Measurements from ENCODE around the gene RMDN2. TPM values are rescaled to one million over a fixed set of nuclear protein-coding genes. Genes with fewer than 3 reads are reported as not detected.

RMDN2 gene
- total and polyA plus RNA-seq, 3 experiments from 2014 or later: 4.1 to 6.3 (median 4.2) TPM

DNA sequence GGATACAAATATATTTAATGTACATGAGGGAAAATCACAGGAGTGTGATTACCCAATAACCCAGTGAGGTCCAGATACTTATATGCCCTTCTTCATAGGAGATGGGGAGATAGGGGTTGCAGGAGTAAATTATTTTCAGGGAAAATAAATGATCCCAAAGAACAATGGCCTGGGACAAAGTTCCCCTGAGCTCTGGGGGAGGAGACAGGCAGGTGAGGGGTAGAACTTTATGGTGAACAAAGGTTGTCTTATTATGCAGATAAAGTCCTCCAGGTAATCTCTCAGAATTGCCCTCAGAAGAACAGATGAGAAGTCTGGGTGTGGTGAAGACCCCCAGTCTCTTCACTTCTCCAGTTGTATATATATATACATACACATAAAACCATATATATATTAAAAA is 22.1 kb upstream of the RMDN2 start:
- no peaks in the 10 kb centered on the region for H3K27me3 ChIP-seq (ENCODE audit: insufficient read depth, low read length, poor library complexity, severe bottlenecking)
- no peaks in the 10 kb centered on the region for H3K36me3 ChIP-seq (ENCODE audit: insufficient read depth, low read length)
- Mint-ChIP-seq H3K4me1 (no peaks in the 10 kb centered on the region), H3K27ac (no peak overlapping the region), H3K9me3 (peaks cover 0 to 5% (median 4%) of the 10 kb centered on the region in 5 donors), H3K27me3 (peaks cover 6 to 37% of the 10 kb centered on the region in 2 donors), H3K36me3 (no peaks in the 10 kb centered on the region), H3K4me3 (no peak overlapping the region)
- no peak overlapping the region for H3K27ac ChIP-seq (ENCODE audit: low read depth, low read length)
- no peaks in the 10 kb centered on the region for H3K9me3 ChIP-seq (ENCODE audit: low read length)
- CTCF ChIA-PET: no interaction called here
- POLR2A ChIA-PET: no interaction called here
- H3K4me3 ChIP-seq (ENCODE audit: low read length): no peak overlapping the region
- H3K4me1 ChIP-seq (ENCODE audit: insufficient read depth, low read length): no peaks in the 10 kb centered on the region
- no peak for DNase-seq

DNA sequence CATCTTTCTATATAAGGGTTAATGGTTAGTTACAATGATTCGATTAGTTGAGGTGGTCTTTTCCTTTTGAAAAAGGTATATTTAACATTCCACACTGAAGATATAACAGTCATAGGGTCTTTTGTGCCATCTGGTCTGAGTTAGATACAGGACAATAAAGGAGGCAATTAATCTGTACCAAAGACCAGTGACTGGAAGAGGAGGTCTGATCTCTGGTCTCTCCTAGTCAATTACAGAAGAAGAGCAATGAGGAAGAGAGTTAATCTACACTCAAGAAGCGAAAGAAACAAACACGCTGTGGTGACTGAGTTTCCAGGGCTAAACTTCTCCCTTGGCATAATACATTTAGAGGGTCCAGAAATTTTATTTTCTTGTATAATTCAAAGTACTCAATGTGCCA is 20.7 kb upstream of the RMDN2 start:
- Histone ChIP-seq H3K27ac (ENCODE audit: low read depth, low read length) (no peak overlapping the region), H3K4me3 (ENCODE audit: low read length) (no peak overlapping the region), H3K27me3 (ENCODE audit: insufficient read depth, low read length, poor library complexity, severe bottlenecking) (no peaks in the 10 kb centered on the region), H3K9me3 (ENCODE audit: low read length) (no peaks in the 10 kb centered on the region), H3K36me3 (ENCODE audit: insufficient read depth, low read length) (no peaks in the 10 kb centered on the region), H3K4me1 (ENCODE audit: insufficient read depth, low read length) (no peaks in the 10 kb centered on the region)
- Mint-ChIP-seq H3K4me1 (no peaks in the 10 kb centered on the region), H3K4me3 (no peak overlapping the region), H3K27me3 (peaks cover 6 to 42% of the 10 kb centered on the region in 2 donors), H3K36me3 (no peaks in the 10 kb centered on the region), H3K27ac (peak overlapping the region in 1 of 8 donors; percentile 84), H3K9me3 (peaks cover 0 to 5% (median 4%) of the 10 kb centered on the region in 5 donors)
- DNase-seq: no peak
- ChIA-PET POLR2A (no interaction called here), CTCF (no interaction called here)

DNA sequence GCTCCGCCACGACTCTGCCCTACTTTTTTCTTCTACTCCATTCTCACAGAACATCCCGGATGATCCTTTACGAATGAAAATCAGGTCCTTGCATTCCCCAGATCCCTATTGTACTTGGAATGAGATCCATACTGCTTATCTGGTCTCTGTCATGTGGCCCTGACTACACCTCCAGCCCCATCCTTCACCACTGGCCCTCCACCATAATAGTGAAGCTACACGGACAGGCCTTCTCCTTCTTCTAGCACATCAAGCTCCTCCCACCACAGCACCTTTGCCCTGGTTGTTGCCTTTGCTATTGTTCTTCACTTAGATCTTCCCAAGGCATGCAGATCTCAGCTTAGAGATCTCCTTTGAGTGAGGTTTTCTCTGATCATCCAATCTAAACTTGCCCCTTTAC is 20.1 kb upstream of the RMDN2 start:
- no peaks in the 10 kb centered on the region for H3K4me1 ChIP-seq (ENCODE audit: insufficient read depth, low read length)
- no peaks in the 10 kb centered on the region for H3K4me1 Mint-ChIP-seq
- no peaks in the 10 kb centered on the region for H3K36me3 ChIP-seq (ENCODE audit: insufficient read depth, low read length)
- H3K27ac Mint-ChIP-seq: no peak overlapping the region
- H3K27me3 ChIP-seq (ENCODE audit: insufficient read depth, low read length, poor library complexity, severe bottlenecking): no peaks in the 10 kb centered on the region
- no peak overlapping the region for H3K27ac ChIP-seq (ENCODE audit: low read depth, low read length)
- POLR2A ChIA-PET: no interaction called here
- H3K36me3 Mint-ChIP-seq: no peaks in the 10 kb centered on the region
- H3K4me3 Mint-ChIP-seq: no peak overlapping the region
- CTCF ChIA-PET: no interaction called here
- no peak for DNase-seq
- peaks cover 5 to 43% of the 10 kb centered on the region in 2 donors for H3K27me3 Mint-ChIP-seq
- H3K4me3 ChIP-seq (ENCODE audit: low read length): no peak overlapping the region
- no peaks in the 10 kb centered on the region for H3K9me3 ChIP-seq (ENCODE audit: low read length)
- peaks cover 0 to 5% (median 4%) of the 10 kb centered on the region in 5 donors for H3K9me3 Mint-ChIP-seq

GRCh38 chr2:37906131-37906530 is 19.0 kb upstream of the RMDN2 start:
- Histone ChIP-seq H3K36me3 (ENCODE audit: insufficient read depth, low read length) (no peaks in the 10 kb centered on the region), H3K9me3 (ENCODE audit: low read length) (no peaks in the 10 kb centered on the region), H3K4me1 (ENCODE audit: insufficient read depth, low read length) (no peaks in the 10 kb centered on the region), H3K27me3 (ENCODE audit: insufficient read depth, low read length, poor library complexity, severe bottlenecking) (no peaks in the 10 kb centered on the region), H3K4me3 (ENCODE audit: low read length) (no peak overlapping the region), H3K27ac (ENCODE audit: low read depth, low read length) (no peak overlapping the region)
- H3K9me3 Mint-ChIP-seq: peaks cover 0 to 3% (median 2%) of the 10 kb centered on the region in 5 donors
- ChIA-PET POLR2A (no interaction called here), CTCF (no interaction called here)
- no peaks in the 10 kb centered on the region for H3K4me1 Mint-ChIP-seq
- H3K27me3 Mint-ChIP-seq: peaks cover 5 to 46% of the 10 kb centered on the region in 2 donors
- H3K27ac Mint-ChIP-seq: no peak overlapping the region
- no peak for DNase-seq
- H3K4me3 Mint-ChIP-seq: no peak overlapping the region
- H3K36me3 Mint-ChIP-seq: no peaks in the 10 kb centered on the region

- no peak for DNase-seq
- H3K36me3 Mint-ChIP-seq: no peaks in the 10 kb centered on the region
- Histone ChIP-seq H3K4me3 (ENCODE audit: low read length) (no peak overlapping the region), H3K27ac (ENCODE audit: low read depth, low read length) (no peak overlapping the region), H3K4me1 (ENCODE audit: insufficient read depth, low read length) (no peaks in the 10 kb centered on the region), H3K27me3 (ENCODE audit: insufficient read depth, low read length, poor library complexity, severe bottlenecking) (no peaks in the 10 kb centered on the region), H3K36me3 (ENCODE audit: insufficient read depth, low read length) (no peaks in the 10 kb centered on the region), H3K9me3 (ENCODE audit: low read length) (no peaks in the 10 kb centered on the region)
- H3K4me3 Mint-ChIP-seq: no peak overlapping the region
- CTCF ChIA-PET: no interaction called here
- H3K4me1 Mint-ChIP-seq: no peaks in the 10 kb centered on the region
- peaks cover under 1 to 44% of the 10 kb centered on the region in 2 donors for H3K27me3 Mint-ChIP-seq
- peaks cover 0 to 2% (median 0%) of the 10 kb centered on the region in 5 donors for H3K9me3 Mint-ChIP-seq
- no peak overlapping the region for H3K27ac Mint-ChIP-seq
- POLR2A ChIA-PET: no interaction called here
These were observed 17.4 kb upstream of the RMDN2 start for GRCh38 chr2:37907501-37908225.

GRCh38 chr2:37911296-37911873 is 13.7 kb upstream of the RMDN2 start:
- Histone ChIP-seq H3K4me1 (ENCODE audit: insufficient read depth, low read length) (no peaks in the 10 kb centered on the region), H3K36me3 (ENCODE audit: insufficient read depth, low read length) (no peaks in the 10 kb centered on the region), H3K27me3 (ENCODE audit: insufficient read depth, low read length, poor library complexity, severe bottlenecking) (no peaks in the 10 kb centered on the region), H3K9me3 (ENCODE audit: low read length) (no peaks in the 10 kb centered on the region), H3K27ac (ENCODE audit: low read depth, low read length) (no peak overlapping the region), H3K4me3 (ENCODE audit: low read length) (no peak overlapping the region)
- Mint-ChIP-seq H3K36me3 (no peaks in the 10 kb centered on the region), H3K4me3 (no peak overlapping the region), H3K9me3 (no peaks in the 10 kb centered on the region), H3K4me1 (no peaks in the 10 kb centered on the region), H3K27ac (no peak overlapping the region), H3K27me3 (peaks cover 4 to 41% of the 10 kb centered on the region in 2 donors)
- POLR2A ChIA-PET: no interaction called here
- CTCF ChIA-PET: interaction anchor here (1.4 kb wide), 1 partner anchor 16 kb away, joined by 3 read pairs; no protein-coding TSS in a partner anchor
- DNase-seq: no peak

GRCh38 chr2:37912056-37912455 is 13.0 kb upstream of the RMDN2 start:
- no peaks in the 10 kb centered on the region for H3K9me3 ChIP-seq (ENCODE audit: low read length)
- POLR2A ChIA-PET: no interaction called here
- no peak overlapping the region for H3K4me3 ChIP-seq (ENCODE audit: low read length)
- Mint-ChIP-seq H3K4me3 (no peak overlapping the region), H3K27ac (no peak overlapping the region), H3K4me1 (no peaks in the 10 kb centered on the region), H3K9me3 (no peaks in the 10 kb centered on the region), H3K27me3 (peaks cover 4 to 39% of the 10 kb centered on the region in 2 donors), H3K36me3 (no peaks in the 10 kb centered on the region)
- CTCF ChIA-PET: no interaction called here
- H3K4me1 ChIP-seq (ENCODE audit: insufficient read depth, low read length): no peaks in the 10 kb centered on the region
- no peak for DNase-seq
- H3K27me3 ChIP-seq (ENCODE audit: insufficient read depth, low read length, poor library complexity, severe bottlenecking): no peaks in the 10 kb centered on the region
- no peak overlapping the region for H3K27ac ChIP-seq (ENCODE audit: low read depth, low read length)
- no peaks in the 10 kb centered on the region for H3K36me3 ChIP-seq (ENCODE audit: insufficient read depth, low read length)

DNA sequence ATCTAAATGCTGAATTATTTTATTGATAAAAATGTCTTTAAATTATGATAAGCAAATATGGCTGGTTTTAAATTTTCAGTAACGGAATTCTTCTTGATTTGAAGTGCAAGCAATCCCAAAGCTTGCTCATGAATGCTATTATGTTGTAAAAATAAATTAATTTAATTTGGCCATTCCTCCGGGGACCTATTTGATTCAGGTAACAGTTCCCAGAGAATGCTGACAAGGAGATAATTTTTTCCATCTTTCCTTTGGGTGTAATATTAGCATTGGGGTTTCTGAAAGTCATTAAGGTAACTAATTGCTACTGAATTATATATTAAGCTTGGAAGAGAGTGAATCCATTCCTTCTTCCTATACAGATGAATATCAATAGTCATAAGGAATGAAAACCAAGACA is 12.5 kb upstream of the RMDN2 start:
- no peaks in the 10 kb centered on the region for H3K9me3 Mint-ChIP-seq
- no peaks in the 10 kb centered on the region for H3K36me3 Mint-ChIP-seq
- Histone ChIP-seq H3K4me3 (ENCODE audit: low read length) (no peak overlapping the region), H3K36me3 (ENCODE audit: insufficient read depth, low read length) (no peaks in the 10 kb centered on the region), H3K27me3 (ENCODE audit: insufficient read depth, low read length, poor library complexity, severe bottlenecking) (no peaks in the 10 kb centered on the region), H3K4me1 (ENCODE audit: insufficient read depth, low read length) (no peaks in the 10 kb centered on the region), H3K9me3 (ENCODE audit: low read length) (no peaks in the 10 kb centered on the region), H3K27ac (ENCODE audit: low read depth, low read length) (no peak overlapping the region)
- H3K27me3 Mint-ChIP-seq: peaks cover 7 to 37% of the 10 kb centered on the region in 2 donors
- H3K27ac Mint-ChIP-seq: no peak overlapping the region
- no peak overlapping the region for H3K4me3 Mint-ChIP-seq
- H3K4me1 Mint-ChIP-seq: no peaks in the 10 kb centered on the region
- no peak for DNase-seq
- ChIA-PET CTCF (no interaction called here), POLR2A (no interaction called here)

All from CD8-positive, alpha-beta memory T cell (primary cell).